Smooth muscle cell (in vitro differentiated cells): ENCODE measurements around the gene COA8. TPM values are rescaled to one million over a fixed set of nuclear protein-coding genes. Genes with fewer than 3 reads are reported as not detected.

Source experiments
- DNase-seq: peaks from one replicate; lab custom pipeline; 2025; ENCODE audit not compliant: unreplicated experiment; lab: John Stamatoyannopoulos, UW
- H2AFZ ChIP-seq: fragments of 200-600 bp; sonication (generic); 2 replicates; pipeline ENCODE4 v1.6.0; 2016; ENCODE audit warnings: antibody characterized with exemption, low read depth, mild to moderate bottlenecking
- H3F3A ChIP-seq: fragments of 200-600 bp; sonication (generic); 2 replicates; pipeline ENCODE4 v1.6.0; 2017; ENCODE audit warnings: antibody characterized with exemption, low read depth
- H3K27ac ChIP-seq: fragments of 200-600 bp; sonication (generic); 2 replicates; pipeline ENCODE4 v1.5.1; 2016; ENCODE audit warnings: low read depth, mild to moderate bottlenecking
- H3K27me3 ChIP-seq: fragments of 200-600 bp; sonication (generic); 2 replicates; pipeline ENCODE4 v1.6.1; 2016; ENCODE audit warnings: low read depth, mild to moderate bottlenecking
- H3K36me3 ChIP-seq: fragments of 200-600 bp; sonication (generic); 2 replicates; pipeline ENCODE4 v1.5.1; 2016; ENCODE audit warnings: low read depth
- H3K4me1 ChIP-seq: fragments of 200-600 bp; sonication (generic); 2 replicates; pipeline ENCODE4 v1.5.1; 2016; ENCODE audit warnings: low read depth
- H3K4me2 ChIP-seq: fragments of 200-600 bp; sonication (generic); 2 replicates; pipeline ENCODE4 v1.6.0; 2016; ENCODE audit warnings: mild to moderate bottlenecking
- H3K4me3 ChIP-seq: fragments of 200-600 bp; sonication (generic); 2 replicates; pipeline ENCODE4 v1.5.1; 2016; ENCODE audit warnings: mild to moderate bottlenecking
- H3K79me2 ChIP-seq: fragments of 200-600 bp; sonication (generic); 2 replicates; pipeline ENCODE4 v1.6.0; 2016; ENCODE audit warnings: low read depth, mild to moderate bottlenecking
- H3K9ac ChIP-seq: fragments of 200-600 bp; sonication (generic); 2 replicates; pipeline ENCODE4 v1.6.0; 2016; ENCODE audit warnings: low read depth
- H3K9me3 ChIP-seq: fragments of 200-600 bp; sonication (generic); replicated peaks from 2 replicates; pipeline ENCODE4 v1.5.1; 2016; ENCODE audit warnings: low read depth
- H4K20me1 ChIP-seq: fragments of 200-600 bp; sonication (generic); 2 replicates; pipeline ENCODE4 v1.6.0; 2016; ENCODE audit warnings: low read depth
- WGBS: methylation state at CpG from one replicate; pipeline ENCODE4 v1.1.7; 2016; ENCODE audit warnings: low lambda C conversion rate; 5-methylcytosine and 5-hydroxymethylcytosine counted together
- polyA plus RNA-seq: library from polyadenylated mRNA; unstranded; fragments of >200 nt; fragmentation: Nextera tagmentation; extraction: Ambion mirVana; gene quantifications from 2 replicates; pipeline ENCODE4 v1.2.1, GENCODE V29; 2016
- total RNA-seq: library from RNA; depleted of rRNA; stranded (reverse); fragments of >200 nt; gene quantifications from 2 replicates; pipeline ENCODE4 v1.2.3, GENCODE V29; 2014
- TF ChIP-seq, protein P1 (sequence below): fragments of 200-600 bp; sonication (generic); IDR thresholded peaks from 2 replicates; pipeline ENCODE4 v1.5.1; 2017; ENCODE audit warnings: borderline replicate concordance, mild to moderate bottlenecking, antibody characterized with exemption; ENCODE audit not compliant: insufficient read depth, poor library complexity, severe bottlenecking

Gene COA8
- total and polyA plus RNA-seq, 2 experiments from 2014 or later = 33.4 to 69.9 TPM

DNA sequence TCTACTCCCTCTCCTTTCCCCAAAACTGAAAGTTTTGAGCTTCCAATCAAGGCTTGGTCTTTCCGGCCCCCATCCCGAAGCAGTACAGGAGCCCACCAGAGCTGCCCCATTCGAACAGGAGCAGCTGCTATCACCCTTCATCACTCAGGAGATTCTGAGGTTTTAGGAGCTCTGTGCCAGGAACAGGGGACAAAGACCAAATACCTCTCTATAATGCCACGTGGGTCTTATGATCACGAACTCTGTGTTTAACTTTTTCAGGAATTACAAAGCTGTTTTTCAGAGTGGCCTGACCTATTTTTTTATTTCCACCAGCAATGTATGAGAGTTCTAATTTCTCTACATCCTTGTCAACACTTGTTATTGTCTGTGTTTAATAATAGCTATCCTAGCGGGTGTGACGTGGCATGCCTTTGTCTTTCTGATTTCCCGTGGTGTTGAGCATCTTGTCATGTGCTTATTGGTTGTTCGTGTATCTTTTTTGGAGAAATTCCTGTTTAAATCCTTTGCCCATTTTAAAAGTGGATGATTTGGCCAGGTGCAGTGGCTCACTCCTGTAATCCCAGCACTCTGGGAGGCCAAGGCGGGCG, 21.7 kb downstream of the COA8 start:
- H3K27me3 ChIP-seq = no peaks in the 10 kb centered on the region
- no peaks in the 10 kb centered on the region for H3K4me1 ChIP-seq
- H3K9me3 ChIP-seq = no peaks in the 10 kb centered on the region
- H3K36me3 ChIP-seq = no peaks in the 10 kb centered on the region
- peaks cover 32% of the 10 kb centered on the region for H4K20me1 ChIP-seq
- no peak overlapping the region for H3K4me3 ChIP-seq
- H3K9ac ChIP-seq = no peak overlapping the region
- no peak overlapping the region for H3K4me2 ChIP-seq
- TF ChIP-seq, protein P1, sequence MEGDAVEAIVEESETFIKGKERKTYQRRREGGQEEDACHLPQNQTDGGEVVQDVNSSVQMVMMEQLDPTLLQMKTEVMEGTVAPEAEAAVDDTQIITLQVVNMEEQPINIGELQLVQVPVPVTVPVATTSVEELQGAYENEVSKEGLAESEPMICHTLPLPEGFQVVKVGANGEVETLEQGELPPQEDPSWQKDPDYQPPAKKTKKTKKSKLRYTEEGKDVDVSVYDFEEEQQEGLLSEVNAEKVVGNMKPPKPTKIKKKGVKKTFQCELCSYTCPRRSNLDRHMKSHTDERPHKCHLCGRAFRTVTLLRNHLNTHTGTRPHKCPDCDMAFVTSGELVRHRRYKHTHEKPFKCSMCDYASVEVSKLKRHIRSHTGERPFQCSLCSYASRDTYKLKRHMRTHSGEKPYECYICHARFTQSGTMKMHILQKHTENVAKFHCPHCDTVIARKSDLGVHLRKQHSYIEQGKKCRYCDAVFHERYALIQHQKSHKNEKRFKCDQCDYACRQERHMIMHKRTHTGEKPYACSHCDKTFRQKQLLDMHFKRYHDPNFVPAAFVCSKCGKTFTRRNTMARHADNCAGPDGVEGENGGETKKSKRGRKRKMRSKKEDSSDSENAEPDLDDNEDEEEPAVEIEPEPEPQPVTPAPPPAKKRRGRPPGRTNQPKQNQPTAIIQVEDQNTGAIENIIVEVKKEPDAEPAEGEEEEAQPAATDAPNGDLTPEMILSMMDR = no peak
- WGBS = 97% methylated on average over 11 of the region's 11 CpGs
- DNase-seq = no peak
- H2AFZ ChIP-seq = no peak overlapping the region
- no peaks in the 10 kb centered on the region for H3F3A ChIP-seq
- H3K79me2 ChIP-seq = no peaks in the 10 kb centered on the region
- no peak overlapping the region for H3K27ac ChIP-seq

DNA sequence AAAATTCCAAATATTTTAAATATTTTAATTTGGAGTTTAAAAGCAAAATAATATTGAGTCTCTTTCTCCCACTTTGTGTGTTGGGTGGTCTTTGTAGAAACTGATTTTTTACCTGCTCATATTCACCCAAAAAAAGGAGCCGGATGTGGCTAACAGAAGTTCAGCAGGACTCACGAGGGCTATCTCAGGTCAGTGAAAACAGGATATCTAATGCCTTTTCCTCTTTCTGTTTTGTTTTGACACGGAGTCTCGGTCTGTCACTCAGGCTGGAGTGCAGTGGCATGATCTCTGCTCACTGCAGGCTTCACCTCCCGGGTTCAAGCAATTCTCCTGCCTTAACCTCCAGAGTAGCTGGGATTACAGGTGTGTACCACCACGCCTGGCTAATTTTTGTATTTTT, 30.8 kb downstream of the COA8 start:
- Histone ChIP-seq H3K4me2 (no peak overlapping the region), H3K9ac (no peak overlapping the region)
- TF ChIP-seq, protein P1 = no peak

DNA sequence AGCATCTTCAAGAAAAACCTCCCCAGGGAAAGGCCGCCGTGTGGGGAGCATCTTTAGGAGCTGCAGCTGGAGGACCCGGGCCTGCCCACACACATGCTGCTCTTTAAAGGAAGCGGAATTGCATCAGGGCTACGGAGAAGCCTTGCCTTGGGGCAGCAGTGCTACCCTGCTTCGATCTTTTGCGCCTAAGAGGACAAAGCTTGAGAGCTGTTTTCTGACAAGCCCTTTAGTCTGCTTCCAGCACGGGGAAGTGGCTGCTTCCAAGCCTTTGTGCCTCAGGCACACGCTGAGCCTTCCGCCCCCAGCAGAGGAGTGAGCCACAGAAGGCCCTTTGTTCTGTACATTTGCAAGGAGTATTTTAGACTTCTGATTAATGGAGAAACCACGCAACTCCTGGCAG, 31.5 kb downstream of the COA8 start:
- peaks cover 6% of the 10 kb centered on the region for H4K20me1 ChIP-seq
- no peaks in the 10 kb centered on the region for H3K9me3 ChIP-seq
- WGBS = 42% methylated on average over 11 of the region's 11 CpGs
- H3K4me2 ChIP-seq = peak overlapping the region; percentile 1
- DNase-seq = no peak
- peaks cover 18% of the 10 kb centered on the region for H3K4me1 ChIP-seq
- H3K9ac ChIP-seq = no peak overlapping the region
- no peaks in the 10 kb centered on the region for H3K36me3 ChIP-seq
- no peak overlapping the region for H2AFZ ChIP-seq
- TF ChIP-seq, protein P1 = no peak
- peaks cover 12% of the 10 kb centered on the region for H3F3A ChIP-seq
- H3K27ac ChIP-seq = peak overlapping the region; percentile 71
- no peaks in the 10 kb centered on the region for H3K27me3 ChIP-seq
- H3K4me3 ChIP-seq = no peak overlapping the region
- no peaks in the 10 kb centered on the region for H3K79me2 ChIP-seq

More for the DNA sequence above, 30.8 kb downstream of the COA8 start:
- Histone ChIP-seq H3K27me3 (no peaks in the 10 kb centered on the region), H4K20me1 (peaks cover 6% of the 10 kb centered on the region), H3K27ac (peak overlapping the region; percentile 71), H3K9me3 (no peaks in the 10 kb centered on the region), H3F3A (peaks cover 12% of the 10 kb centered on the region), H3K36me3 (no peaks in the 10 kb centered on the region), H3K4me1 (peaks cover 18% of the 10 kb centered on the region), H3K79me2 (no peaks in the 10 kb centered on the region), H2AFZ (no peak overlapping the region), H3K4me3 (no peak overlapping the region)
- DNase-seq = no peak
- 98% methylated on average over 6 of the region's 6 CpGs for WGBS
